ENCODE results near the gene MYL12B.
A peak's percentile ranks its signal among the peaks of the same experiment; 100 is the strongest.
"Not testable (repeated sequence)": the region's sequence is repeated elsewhere in the genome, so short reads cannot be mapped to it uniquely, and the experiment has no call there.

The MYL12B gene

DNA sequence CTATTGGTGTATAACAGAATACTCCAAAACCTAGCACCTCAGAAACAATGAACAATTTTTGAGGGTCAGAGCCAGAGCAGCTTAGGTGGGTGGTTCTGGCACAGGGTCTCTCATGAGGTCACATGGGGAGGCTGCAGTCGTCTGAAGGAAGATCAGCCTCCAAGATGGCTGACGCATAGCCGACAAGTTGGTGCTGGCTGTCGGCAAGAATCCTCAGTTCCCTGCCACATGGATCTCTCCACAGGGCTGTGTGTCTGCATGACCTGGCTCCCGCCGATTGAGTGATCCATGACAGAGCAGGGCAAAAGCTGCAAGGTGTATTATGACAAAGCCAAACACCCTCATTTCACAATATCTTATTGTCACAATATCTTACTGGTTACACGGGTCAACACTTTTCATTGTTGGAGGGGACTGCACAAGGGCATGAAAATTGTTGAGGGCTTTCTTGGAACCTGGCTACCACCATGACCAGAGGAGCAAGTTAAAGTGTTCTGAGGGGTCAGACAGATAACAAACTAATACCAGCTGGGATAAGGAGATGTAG is 4.2 kb downstream of the MYL12B start:
- peaks cover 81% of the 10 kb centered on the region for H3K4me1 Mint-ChIP-seq
- H3K36me3 Mint-ChIP-seq: no peaks in the 10 kb centered on the region
- no peaks in the 10 kb centered on the region for H3K9me3 Mint-ChIP-seq
- H3K27ac Mint-ChIP-seq: peak overlapping the region; percentile 75
- no peaks in the 10 kb centered on the region for H3K27me3 Mint-ChIP-seq
- H3K4me3 Mint-ChIP-seq: peak overlapping the region; percentile 70

DNA sequence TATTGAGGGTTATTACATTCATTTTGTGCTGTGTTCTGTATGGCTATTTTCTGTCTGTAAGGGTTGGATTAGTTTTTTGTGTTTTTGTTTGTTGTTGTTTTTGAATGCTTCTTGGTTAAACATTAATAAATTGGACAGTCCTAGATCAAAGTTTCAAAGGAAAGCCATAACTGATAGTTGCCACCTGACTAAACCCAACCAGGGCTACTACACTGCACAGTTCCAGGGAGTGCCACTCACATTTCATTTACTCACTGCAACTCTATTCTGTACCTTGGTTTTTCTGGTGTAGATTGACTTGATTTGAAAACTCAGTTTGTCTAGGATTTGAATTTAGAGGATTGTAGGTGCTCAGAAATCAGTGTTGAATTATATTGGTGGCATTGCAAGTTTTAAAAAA is 6.4 kb downstream of the MYL12B start:
- peaks cover 94% of the 10 kb centered on the region for H3K4me1 Mint-ChIP-seq
- no peaks in the 10 kb centered on the region for H3K9me3 Mint-ChIP-seq
- no peaks in the 10 kb centered on the region for H3K36me3 Mint-ChIP-seq
- H3K4me3 Mint-ChIP-seq: peak overlapping the region; percentile 66
- H3K27ac Mint-ChIP-seq: peak overlapping the region; percentile 84
- no peaks in the 10 kb centered on the region for H3K27me3 Mint-ChIP-seq

DNA sequence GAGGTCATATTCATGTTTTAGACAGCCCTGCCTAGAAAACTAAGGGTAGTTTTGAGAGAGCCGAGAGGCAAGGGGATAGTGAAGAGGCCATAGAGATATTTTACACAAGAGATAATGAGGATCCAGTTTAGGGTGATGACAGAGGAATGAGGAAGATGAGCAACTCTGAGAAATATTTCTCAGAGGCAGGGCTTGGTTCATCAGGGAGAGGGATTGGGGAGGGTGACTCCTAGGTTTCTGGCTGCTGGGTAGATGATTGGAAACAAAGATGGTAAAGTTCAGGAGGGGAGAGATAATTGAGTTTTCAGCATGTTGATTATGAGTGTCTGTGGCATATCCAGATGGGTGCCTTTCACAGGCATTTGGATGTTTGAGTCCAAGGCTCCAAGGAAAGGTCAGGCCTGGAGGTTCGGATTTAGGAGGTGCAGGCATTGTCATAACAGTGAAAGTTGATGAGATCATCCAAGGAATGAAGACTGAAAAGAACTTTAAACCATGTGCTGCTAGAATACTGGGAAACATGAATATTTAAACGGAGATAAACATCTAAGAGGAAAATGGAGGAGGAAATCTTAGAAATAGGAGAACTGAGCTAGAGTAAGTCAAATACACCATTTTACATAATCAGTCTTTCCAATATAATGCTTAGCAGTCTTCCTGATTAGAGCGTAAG is 7.4 kb downstream of the MYL12B start:
- H3K4me1 Mint-ChIP-seq: peaks cover 93% of the 10 kb centered on the region

DNA sequence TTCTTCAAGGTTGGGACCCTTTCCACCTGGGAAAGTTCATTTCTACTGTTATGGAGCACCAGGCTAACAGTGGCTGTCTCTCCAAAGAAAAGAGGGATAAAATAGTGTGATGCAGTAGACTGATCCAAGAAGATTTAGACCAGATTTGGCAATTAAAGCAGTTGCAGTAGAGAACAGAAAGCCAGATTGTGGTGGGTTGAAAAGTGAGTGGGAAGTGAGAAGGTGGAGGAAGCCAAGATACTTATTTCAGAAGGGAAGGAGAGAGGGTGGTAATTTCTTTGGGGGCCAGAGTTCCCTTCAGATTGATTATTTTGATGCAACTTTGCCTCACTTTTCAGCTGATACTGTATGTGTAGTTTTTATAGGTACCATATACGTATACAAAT is 8.0 kb downstream of the MYL12B start:
- peak overlapping the region; percentile 31 for H3K4me3 Mint-ChIP-seq
- peaks cover 90% of the 10 kb centered on the region for H3K4me1 Mint-ChIP-seq
- no peaks in the 10 kb centered on the region for H3K27me3 Mint-ChIP-seq
- H3K27ac Mint-ChIP-seq: peak overlapping the region; percentile 25
- H3K9me3 Mint-ChIP-seq: no peaks in the 10 kb centered on the region
- H3K36me3 Mint-ChIP-seq: peaks cover 6% of the 10 kb centered on the region

More for the DNA sequence above, 7.4 kb downstream of the MYL12B start:
- H3K4me3 Mint-ChIP-seq: peak overlapping the region; percentile 31
- H3K27me3 Mint-ChIP-seq: no peaks in the 10 kb centered on the region
- no peaks in the 10 kb centered on the region for H3K9me3 Mint-ChIP-seq
- H3K36me3 Mint-ChIP-seq: peaks cover 4% of the 10 kb centered on the region
- peak overlapping the region; percentile 90 for H3K27ac Mint-ChIP-seq

DNA sequence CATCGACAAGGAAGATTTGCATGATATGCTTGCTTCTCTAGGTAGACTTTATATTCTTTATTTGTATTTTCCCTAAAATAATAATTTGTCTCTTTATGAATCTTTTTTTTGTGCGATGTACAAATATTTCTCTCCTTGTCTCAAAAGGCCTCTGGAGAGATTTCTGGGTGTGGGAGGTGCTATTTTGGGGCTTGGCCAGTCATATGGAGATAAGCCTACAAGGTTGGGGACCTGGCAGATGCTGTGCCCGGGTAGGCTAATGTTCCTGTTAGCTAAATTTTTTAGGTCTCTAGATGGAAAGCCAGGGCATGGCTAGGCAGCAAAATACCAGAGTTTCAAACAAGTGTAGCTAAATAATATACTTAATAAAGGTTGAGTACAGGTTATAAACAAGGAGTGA is 11.1 kb downstream of the MYL12B start:
- H3K4me1 Mint-ChIP-seq: peaks cover 64% of the 10 kb centered on the region
- H3K36me3 Mint-ChIP-seq: peaks cover 15% of the 10 kb centered on the region
- no peaks in the 10 kb centered on the region for H3K27me3 Mint-ChIP-seq
- H3K9me3 Mint-ChIP-seq: no peaks in the 10 kb centered on the region
- H3K27ac Mint-ChIP-seq: peak overlapping the region; percentile 85
- no peak overlapping the region for H3K4me3 Mint-ChIP-seq

DNA sequence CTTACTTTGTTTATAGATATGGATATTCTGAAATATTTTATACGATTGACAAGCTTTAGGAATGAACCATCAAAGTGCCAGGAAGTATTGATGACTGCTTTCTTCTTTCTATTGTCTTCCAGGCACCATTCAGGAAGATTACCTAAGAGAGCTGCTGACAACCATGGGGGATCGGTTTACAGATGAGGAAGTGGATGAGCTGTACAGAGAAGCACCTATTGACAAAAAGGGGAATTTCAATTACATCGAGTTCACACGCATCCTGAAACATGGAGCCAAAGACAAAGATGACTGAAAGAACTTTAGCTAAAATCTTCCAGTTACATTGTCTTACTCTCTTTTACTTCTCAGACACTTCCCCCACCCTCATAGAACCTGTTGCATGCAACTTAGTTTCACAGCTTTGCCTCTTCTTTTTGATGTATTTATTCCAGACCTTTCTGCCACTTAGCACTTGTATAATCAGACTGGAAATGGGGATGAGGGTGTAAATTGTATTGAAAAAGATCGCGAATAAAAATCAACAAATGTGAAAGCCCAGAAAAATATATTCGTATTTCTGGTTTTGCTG is 15.8 kb downstream of the MYL12B start:
- not testable (repeated sequence) for H3K9me3 Mint-ChIP-seq, H3K27me3 Mint-ChIP-seq, H3K4me3 Mint-ChIP-seq
- Mint-ChIP-seq H3K27ac (peak overlapping the region; percentile 30), H3K4me1 (peaks cover 19% of the 10 kb centered on the region), H3K36me3 (peaks cover 18% of the 10 kb centered on the region)

DNA sequence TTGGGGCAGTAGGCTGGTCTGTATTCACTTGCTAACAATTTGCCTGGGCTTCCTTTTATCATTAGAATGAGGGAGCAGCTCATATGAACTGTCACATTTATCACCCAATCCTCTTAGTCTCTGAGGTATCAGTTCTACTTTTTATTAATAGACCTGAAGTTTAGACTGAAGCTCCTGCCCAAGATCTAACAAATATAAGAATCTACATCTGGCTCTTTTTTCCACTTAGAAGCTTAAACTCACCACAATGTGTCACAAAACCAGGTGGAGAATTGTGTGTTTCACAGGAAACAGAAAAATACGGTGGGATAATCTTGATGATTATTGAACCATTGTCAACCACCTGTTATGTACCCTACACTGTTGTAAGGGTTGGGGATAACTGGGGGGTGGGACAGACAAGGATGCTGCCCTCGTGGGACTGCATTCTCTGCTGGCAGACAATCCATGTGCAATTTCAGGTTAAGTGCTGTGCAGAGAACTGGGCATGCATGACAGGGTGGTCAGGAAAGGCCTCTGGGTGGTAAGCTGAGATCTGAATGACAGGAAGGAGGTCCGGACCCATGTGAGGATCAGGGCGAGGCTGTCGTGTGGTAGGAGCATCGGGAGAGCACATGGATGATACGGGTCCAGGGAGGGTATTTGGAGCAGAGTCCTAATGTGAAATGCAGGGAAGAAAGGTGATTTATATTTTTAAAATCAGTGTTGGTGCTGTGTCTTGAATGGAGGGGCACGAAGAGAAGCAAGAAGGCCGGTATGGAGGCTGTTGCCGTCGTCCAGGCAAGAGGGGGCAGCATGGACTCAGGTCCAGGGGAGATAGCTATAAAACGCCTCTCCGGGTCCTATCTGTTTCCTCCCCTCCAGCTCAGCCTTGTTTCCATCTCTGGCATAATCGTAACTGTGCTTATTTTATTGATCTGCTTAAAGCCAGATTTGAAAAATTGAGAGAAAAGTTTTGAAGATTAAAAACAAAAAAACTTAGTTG is 17.6 kb downstream of the MYL12B start:
- H3K9me3 Mint-ChIP-seq: no peaks in the 10 kb centered on the region
- H3K36me3 Mint-ChIP-seq: peaks cover 14% of the 10 kb centered on the region
- no peak overlapping the region for H3K4me3 Mint-ChIP-seq
- H3K27ac Mint-ChIP-seq: peak overlapping the region; percentile 36
- no peaks in the 10 kb centered on the region for H3K27me3 Mint-ChIP-seq
- peaks cover 5% of the 10 kb centered on the region for H3K4me1 Mint-ChIP-seq

DNA sequence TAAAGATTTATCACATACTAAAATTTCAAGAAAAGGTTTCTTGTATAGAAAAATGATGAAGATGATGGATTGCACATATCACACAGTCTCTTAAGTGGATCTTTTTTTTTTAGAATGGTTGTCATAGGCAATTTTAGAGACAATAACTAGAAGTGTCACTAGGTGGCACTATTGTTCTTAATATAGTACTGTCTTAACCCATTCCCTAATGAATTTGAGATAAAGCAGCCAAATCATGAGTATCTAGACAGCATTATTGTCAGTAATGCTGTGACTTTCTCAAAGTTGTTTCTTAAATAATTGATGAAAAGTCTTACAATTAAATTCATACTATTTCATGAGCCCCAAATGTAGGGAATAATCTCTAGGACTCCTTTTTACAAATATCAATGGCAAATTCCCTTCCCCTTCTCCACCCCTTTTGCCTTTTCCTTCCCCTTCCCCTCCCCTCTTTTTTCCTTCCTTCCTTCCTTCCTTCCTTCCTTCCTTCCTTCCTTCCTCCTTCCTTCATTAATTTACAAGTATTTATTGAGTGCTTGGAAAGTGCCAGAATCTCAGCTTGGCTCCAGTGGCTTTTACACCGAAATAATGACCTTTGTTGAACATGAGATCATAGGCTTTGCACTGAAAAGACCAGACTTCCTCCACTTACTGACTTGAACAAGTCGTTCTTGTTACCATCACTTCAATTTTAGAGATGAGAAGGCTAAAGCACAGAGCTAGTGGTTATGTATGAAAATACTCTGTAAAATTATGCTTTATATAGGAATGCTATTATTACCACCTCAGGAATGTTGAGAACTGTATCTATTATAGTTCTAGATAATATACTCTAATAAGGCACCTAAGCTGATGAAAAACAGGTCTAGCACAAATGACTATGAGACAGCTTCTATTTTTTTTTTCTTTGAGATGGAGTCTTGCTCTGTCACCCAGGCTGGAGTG is 19.8 kb downstream of the MYL12B start:
- Mint-ChIP-seq H3K27ac (no peak overlapping the region), H3K27me3 (no peaks in the 10 kb centered on the region), H3K36me3 (peaks cover 8% of the 10 kb centered on the region), H3K9me3 (no peaks in the 10 kb centered on the region), H3K4me3 (no peak overlapping the region), H3K4me1 (no peaks in the 10 kb centered on the region)

DNA sequence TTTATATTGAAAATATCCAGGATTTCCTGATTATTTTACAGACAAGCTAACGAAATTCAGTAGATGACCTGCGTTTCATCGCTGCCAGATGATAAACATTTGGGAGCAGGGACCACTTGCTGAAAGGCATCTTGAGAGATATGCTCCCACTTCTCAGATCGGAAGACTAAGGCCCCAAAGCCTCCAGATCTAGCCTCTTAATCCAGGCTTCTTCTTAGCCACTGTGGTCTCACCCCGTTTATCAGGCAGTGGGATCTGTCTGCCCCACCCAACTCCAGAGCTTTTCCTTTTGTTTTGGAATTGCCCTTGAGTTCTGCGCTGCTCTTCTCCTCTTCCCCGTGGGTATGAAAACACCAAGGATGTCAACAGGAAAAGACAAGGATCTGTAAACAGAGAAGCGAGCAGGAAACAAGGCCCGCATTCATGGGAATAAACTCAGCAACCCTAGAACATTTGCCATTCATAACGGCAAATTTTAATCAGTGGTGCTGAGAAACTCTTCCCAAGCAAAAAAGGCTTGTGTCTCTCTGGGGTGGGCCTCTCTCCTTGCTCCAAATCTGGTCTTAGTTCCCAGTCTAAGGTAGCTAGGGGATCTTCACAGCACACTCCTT is 21.4 kb downstream of the MYL12B start:
- Mint-ChIP-seq H3K9me3 (no peaks in the 10 kb centered on the region), H3K4me3 (no peak overlapping the region), H3K36me3 (no peaks in the 10 kb centered on the region), H3K27me3 (no peaks in the 10 kb centered on the region), H3K27ac (no peak overlapping the region), H3K4me1 (no peaks in the 10 kb centered on the region)

DNA sequence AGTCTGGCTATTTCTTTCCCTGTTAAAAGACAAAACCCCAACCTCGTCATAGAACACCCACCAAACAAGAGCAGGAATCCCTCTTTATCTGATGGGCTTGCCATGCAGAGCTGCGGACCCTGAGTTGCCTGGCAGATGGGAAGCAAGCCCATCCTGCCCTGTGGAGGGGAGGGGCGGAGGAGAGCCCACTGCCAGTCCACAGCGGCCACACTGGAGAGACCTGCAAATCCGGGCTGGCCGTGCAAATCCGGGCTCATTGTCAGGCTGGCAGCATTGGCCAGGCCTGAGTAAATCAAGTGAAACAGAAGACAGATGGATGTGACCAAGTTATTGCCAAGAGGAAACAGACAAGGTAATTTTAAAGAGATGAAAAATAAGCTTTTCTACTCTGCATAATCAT is 22.0 kb downstream of the MYL12B start:
- Mint-ChIP-seq H3K4me1 (no peaks in the 10 kb centered on the region), H3K4me3 (no peak overlapping the region), H3K27me3 (no peaks in the 10 kb centered on the region), H3K27ac (no peak overlapping the region), H3K36me3 (peaks cover under 1% of the 10 kb centered on the region), H3K9me3 (no peaks in the 10 kb centered on the region)

DNA sequence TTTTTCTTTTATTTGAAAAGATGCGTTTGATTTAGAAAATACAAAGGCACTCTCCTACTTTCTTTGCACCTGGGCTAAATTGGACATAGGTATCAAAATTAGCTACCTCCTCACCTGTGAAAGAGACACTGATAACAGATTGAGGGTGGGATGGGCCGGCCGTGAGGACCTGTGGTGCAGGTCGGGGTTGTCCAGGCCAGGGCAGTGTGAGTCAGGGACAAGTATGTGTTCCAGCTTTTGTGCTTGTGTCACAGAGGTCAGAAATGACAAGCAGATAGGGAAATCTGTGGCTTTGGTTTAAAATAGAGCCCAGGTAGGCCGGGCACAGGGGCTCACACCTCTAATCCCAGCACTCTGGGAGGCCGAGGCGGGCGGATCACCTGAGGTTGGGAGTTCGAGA is 22.6 kb downstream of the MYL12B start:
- Mint-ChIP-seq H3K27ac (no peak overlapping the region), H3K36me3 (peaks cover 3% of the 10 kb centered on the region), H3K4me1 (no peaks in the 10 kb centered on the region), H3K4me3 (no peak overlapping the region), H3K27me3 (no peaks in the 10 kb centered on the region), H3K9me3 (no peaks in the 10 kb centered on the region)

DNA sequence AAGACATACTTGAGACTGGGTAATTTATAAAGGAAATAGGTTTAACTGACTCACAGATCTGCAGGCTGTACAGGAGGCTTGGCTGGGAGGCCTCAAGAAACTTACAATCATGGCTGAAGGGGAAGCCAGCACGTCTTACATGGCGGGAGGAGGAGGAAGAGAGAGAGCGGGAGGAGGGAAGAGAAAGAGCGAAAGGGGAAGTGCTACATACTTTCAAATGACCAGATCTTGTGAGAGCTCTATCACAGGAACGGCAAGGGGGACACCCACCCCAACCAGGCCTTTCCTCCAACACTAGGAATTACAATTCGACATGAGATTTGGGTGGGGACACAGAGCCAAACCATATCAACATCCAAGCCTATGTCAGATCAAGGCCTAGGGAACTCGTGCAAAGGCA is 24.2 kb downstream of the MYL12B start:
- Mint-ChIP-seq H3K4me1 (no peaks in the 10 kb centered on the region), H3K9me3 (peaks cover 8% of the 10 kb centered on the region), H3K36me3 (peaks cover 6% of the 10 kb centered on the region), H3K27me3 (no peaks in the 10 kb centered on the region), H3K27ac (no peak overlapping the region), H3K4me3 (no peak overlapping the region)

DNA sequence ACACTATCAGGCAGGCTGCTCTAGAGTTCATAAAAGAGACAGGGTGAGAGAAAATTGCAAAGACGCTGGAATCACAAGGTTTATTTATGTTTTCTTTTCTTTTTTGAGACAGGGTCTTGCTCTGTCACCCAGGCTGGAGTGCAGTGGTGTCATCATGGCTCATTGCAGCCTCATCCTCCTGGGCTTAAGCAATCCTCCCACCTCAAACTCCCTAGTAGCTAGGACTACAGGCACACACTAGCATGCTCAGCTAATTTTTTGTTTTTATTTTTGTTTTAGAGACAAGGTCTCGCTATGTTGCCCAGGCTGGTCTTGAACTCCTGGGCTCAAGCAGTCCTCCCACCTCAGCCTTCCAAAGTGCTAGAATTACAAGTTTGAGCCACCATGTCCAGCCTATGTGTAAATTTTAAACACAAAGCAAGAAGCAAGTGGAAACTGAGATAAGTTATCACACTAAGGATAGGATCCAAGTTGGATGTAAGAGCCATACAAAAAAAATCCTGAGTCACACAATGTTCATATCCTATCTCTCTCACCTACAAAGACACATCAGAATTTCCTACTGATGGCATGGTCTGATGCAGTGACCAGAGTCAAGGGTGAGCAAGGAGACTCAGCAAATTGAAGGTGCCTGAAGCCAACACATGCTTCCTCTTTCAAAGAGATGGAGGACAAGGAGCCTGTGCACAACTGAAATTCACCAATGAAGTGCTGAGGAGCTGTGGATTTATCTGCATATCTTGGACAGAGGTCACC is 31.4 kb downstream of the MYL12B start:
- Mint-ChIP-seq H3K4me3 (no peak overlapping the region), H3K36me3 (peaks cover 19% of the 10 kb centered on the region), H3K27me3 (peaks cover 2% of the 10 kb centered on the region), H3K4me1 (peaks cover 7% of the 10 kb centered on the region), H3K27ac (no peak overlapping the region), H3K9me3 (peaks cover 21% of the 10 kb centered on the region)
